ENCODE measurements around the gene MED12L.
"Not testable (repeated sequence)": the region's sequence is repeated elsewhere in the genome, so short reads cannot be mapped to it uniquely, and the experiment has no call there.

Gene MED12L

DNA sequence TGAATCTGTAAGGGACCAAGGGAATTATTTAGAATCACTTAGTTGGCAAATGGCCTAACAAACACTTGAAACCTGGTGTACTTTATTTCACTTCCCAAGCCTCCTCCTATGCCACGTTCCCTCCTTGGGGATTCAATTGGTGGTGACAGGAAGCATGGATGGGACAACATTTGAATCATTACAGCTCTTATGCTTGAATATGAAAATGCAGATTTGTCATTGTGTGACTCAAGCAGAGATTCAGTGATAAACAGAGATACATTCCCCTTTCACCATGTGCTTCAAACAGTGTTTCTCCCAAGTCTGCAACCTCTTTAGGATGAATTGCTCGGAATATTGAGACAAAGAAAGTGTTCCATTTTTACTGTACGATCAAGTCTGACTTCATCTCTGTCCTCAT lies 32.7 kb upstream of the MED12L start:
- TF ChIP-seq ZFP3 (CRISPR knock-in tag; IDR thresholded peaks at IDR 0.05) (no peak), ZNF565 (CRISPR knock-in tag; conservative IDR thresholded peaks at IDR 0.05; ENCODE audit: low read depth) (no peak), ESRRG (CRISPR knock-in tag; IDR thresholded peaks at IDR 0.05) (no peak), TCF4 (CRISPR knock-in tag; IDR thresholded peaks at IDR 0.05; ENCODE audit: borderline replicate concordance) (no peak), ZNF70 (CRISPR knock-in tag; IDR thresholded peaks at IDR 0.05) (no peak), ARNTL (CRISPR knock-in tag; IDR thresholded peaks at IDR 0.05; ENCODE audit: borderline replicate concordance, low read depth) (no peak), RARB (CRISPR knock-in tag; IDR thresholded peaks at IDR 0.05) (no peak), SNAI2 (CRISPR knock-in tag; IDR thresholded peaks at IDR 0.05) (no peak), BACH2 (CRISPR knock-in tag; IDR thresholded peaks at IDR 0.05; ENCODE audit: borderline replicate concordance) (no peak), ZNF8 (CRISPR knock-in tag; IDR thresholded peaks at IDR 0.05) (no peak), CSDC2 (CRISPR knock-in tag; IDR thresholded peaks at IDR 0.05) (no peak), CREB5 (CRISPR knock-in tag; IDR thresholded peaks at IDR 0.05; ENCODE audit: low read depth) (no peak), OSR1 (CRISPR knock-in tag; IDR thresholded peaks at IDR 0.05) (no peak)
- TF ChIP-seq, protein P1, sequence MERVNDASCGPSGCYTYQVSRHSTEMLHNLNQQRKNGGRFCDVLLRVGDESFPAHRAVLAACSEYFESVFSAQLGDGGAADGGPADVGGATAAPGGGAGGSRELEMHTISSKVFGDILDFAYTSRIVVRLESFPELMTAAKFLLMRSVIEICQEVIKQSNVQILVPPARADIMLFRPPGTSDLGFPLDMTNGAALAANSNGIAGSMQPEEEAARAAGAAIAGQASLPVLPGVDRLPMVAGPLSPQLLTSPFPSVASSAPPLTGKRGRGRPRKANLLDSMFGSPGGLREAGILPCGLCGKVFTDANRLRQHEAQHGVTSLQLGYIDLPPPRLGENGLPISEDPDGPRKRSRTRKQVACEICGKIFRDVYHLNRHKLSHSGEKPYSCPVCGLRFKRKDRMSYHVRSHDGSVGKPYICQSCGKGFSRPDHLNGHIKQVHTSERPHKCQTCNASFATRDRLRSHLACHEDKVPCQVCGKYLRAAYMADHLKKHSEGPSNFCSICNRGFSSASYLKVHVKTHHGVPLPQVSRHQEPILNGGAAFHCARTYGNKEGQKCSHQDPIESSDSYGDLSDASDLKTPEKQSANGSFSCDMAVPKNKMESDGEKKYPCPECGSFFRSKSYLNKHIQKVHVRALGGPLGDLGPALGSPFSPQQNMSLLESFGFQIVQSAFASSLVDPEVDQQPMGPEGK (CRISPR knock-in tag; IDR thresholded peaks at IDR 0.05; ENCODE audit: borderline replicate concordance), result no peak
- ATAC-seq, result no peak

DNA sequence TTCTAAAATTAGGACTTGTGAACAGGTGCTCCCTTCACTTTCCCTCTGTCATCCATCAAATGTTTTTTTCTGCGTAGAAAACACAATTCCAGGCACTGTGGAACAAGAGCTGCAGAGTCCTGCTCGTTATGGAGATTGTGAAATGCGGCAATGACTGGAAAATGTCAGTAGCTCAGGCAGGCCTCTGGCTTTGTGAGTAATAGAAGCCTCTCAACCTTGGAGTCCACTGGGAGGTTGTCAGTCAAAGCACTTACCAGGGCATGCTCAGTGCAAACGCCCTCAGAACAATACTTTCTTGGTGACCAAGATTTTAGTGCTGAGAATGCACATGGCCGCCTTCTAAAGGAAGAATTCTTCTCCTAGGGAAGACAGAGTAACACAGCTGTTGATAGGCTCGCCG lies 26.7 kb upstream of the MED12L start:
- no peak for TF ChIP-seq ISL1 (CRISPR knock-in tag; IDR thresholded peaks at IDR 0.05)
- ATAC-seq, result no peak

- no peak for ATAC-seq
- no peak for TF ChIP-seq ZNF8 (CRISPR knock-in tag; IDR thresholded peaks at IDR 0.05)
- no peak for TF ChIP-seq GLIS3 (CRISPR knock-in tag; IDR thresholded peaks at IDR 0.05)
- TF ChIP-seq ISL1 (CRISPR knock-in tag; IDR thresholded peaks at IDR 0.05), result no peak
- TF ChIP-seq, protein P2, sequence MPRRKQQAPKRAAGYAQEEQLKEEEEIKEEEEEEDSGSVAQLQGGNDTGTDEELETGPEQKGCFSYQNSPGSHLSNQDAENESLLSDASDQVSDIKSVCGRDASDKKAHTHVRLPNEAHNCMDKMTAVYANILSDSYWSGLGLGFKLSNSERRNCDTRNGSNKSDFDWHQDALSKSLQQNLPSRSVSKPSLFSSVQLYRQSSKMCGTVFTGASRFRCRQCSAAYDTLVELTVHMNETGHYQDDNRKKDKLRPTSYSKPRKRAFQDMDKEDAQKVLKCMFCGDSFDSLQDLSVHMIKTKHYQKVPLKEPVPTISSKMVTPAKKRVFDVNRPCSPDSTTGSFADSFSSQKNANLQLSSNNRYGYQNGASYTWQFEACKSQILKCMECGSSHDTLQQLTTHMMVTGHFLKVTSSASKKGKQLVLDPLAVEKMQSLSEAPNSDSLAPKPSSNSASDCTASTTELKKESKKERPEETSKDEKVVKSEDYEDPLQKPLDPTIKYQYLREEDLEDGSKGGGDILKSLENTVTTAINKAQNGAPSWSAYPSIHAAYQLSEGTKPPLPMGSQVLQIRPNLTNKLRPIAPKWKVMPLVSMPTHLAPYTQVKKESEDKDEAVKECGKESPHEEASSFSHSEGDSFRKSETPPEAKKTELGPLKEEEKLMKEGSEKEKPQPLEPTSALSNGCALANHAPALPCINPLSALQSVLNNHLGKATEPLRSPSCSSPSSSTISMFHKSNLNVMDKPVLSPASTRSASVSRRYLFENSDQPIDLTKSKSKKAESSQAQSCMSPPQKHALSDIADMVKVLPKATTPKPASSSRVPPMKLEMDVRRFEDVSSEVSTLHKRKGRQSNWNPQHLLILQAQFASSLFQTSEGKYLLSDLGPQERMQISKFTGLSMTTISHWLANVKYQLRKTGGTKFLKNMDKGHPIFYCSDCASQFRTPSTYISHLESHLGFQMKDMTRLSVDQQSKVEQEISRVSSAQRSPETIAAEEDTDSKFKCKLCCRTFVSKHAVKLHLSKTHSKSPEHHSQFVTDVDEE (CRISPR knock-in tag; IDR thresholded peaks at IDR 0.05), result no peak
Observed at GRCh38 chr3:151062611-151063010, 22.9 kb upstream of the MED12L start.

DNA sequence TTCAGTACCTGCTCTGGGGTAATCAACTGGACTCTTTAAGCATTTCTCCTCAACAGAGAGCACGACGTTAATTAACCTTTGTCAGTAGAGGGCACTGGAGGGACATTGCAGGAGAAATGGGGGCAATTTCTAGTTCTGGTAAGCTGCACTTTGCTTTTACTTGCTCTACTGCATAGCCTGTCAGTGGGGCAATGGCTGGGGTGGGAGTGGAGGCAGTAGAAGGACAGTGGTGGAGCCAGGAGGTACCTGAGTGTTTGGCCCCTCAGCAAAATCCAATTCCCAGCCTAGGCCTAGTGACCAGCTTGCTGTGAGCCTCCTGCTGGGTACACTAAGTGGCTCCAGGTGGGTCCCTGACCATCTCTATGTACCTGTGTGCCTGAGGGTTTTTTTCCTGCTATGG lies 18.3 kb upstream of the MED12L start:
- TF ChIP-seq ARNTL (CRISPR knock-in tag; IDR thresholded peaks at IDR 0.05; ENCODE audit: borderline replicate concordance, low read depth) (no peak), PPARA (CRISPR knock-in tag; IDR thresholded peaks at IDR 0.05; ENCODE audit: borderline replicate concordance) (no peak), ZFP30 (CRISPR knock-in tag; IDR thresholded peaks at IDR 0.05) (no peak), CSDC2 (CRISPR knock-in tag; IDR thresholded peaks at IDR 0.05) (no peak), ZFP3 (CRISPR knock-in tag; IDR thresholded peaks at IDR 0.05) (no peak), ESRRG (CRISPR knock-in tag; IDR thresholded peaks at IDR 0.05) (no peak), GLIS3 (CRISPR knock-in tag; IDR thresholded peaks at IDR 0.05) (no peak), OSR1 (CRISPR knock-in tag; IDR thresholded peaks at IDR 0.05) (no peak), ZNF70 (CRISPR knock-in tag; IDR thresholded peaks at IDR 0.05) (no peak), SNAI2 (CRISPR knock-in tag; IDR thresholded peaks at IDR 0.05) (no peak), ISL1 (CRISPR knock-in tag; IDR thresholded peaks at IDR 0.05) (no peak), TOX (CRISPR knock-in tag; IDR thresholded peaks at IDR 0.05; ENCODE audit: borderline replicate concordance) (no peak), CREB5 (CRISPR knock-in tag; IDR thresholded peaks at IDR 0.05; ENCODE audit: low read depth) (no peak), POU6F1 (CRISPR knock-in tag; IDR thresholded peaks at IDR 0.05; ENCODE audit: borderline replicate concordance, low read depth) (no peak), BACH2 (CRISPR knock-in tag; IDR thresholded peaks at IDR 0.05; ENCODE audit: borderline replicate concordance) (no peak), RARB (CRISPR knock-in tag; IDR thresholded peaks at IDR 0.05) (no peak), ZNF8 (CRISPR knock-in tag; IDR thresholded peaks at IDR 0.05) (no peak), ZNF565 (CRISPR knock-in tag; conservative IDR thresholded peaks at IDR 0.05; ENCODE audit: low read depth) (no peak), TCF4 (CRISPR knock-in tag; IDR thresholded peaks at IDR 0.05; ENCODE audit: borderline replicate concordance) (no peak)
- TF ChIP-seq, protein P3, sequence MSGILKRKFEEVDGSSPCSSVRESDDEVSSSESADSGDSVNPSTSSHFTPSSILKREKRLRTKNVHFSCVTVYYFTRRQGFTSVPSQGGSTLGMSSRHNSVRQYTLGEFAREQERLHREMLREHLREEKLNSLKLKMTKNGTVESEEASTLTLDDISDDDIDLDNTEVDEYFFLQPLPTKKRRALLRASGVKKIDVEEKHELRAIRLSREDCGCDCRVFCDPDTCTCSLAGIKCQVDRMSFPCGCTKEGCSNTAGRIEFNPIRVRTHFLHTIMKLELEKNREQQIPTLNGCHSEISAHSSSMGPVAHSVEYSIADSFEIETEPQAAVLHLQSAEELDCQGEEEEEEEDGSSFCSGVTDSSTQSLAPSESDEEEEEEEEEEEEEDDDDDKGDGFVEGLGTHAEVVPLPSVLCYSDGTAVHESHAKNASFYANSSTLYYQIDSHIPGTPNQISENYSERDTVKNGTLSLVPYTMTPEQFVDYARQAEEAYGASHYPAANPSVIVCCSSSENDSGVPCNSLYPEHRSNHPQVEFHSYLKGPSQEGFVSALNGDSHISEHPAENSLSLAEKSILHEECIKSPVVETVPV (CRISPR knock-in tag; IDR thresholded peaks at IDR 0.05), result no peak
- ATAC-seq, result peak; percentile 20; the same call in 1 of the 3 replicates

GRCh38 chr3:151072842-151073241 lies 12.6 kb upstream of the MED12L start:
- ATAC-seq, result not testable (repeated sequence)
